Smooth muscle cell (in vitro differentiated cells): ENCODE measurements around the gene NDUFB6. TPM values are rescaled to one million over a fixed set of nuclear protein-coding genes. Genes with fewer than 3 reads are reported as not detected.

Experiments used
- DNase-seq: peaks from one replicate; lab custom pipeline; 2025; ENCODE audit not compliant: unreplicated experiment; lab: John Stamatoyannopoulos, UW
- H2AFZ ChIP-seq: fragments of 200-600 bp; sonication (generic); 2 replicates; pipeline ENCODE4 v1.6.0; 2016; ENCODE audit warnings: antibody characterized with exemption, low read depth, mild to moderate bottlenecking
- H3F3A ChIP-seq: fragments of 200-600 bp; sonication (generic); 2 replicates; pipeline ENCODE4 v1.6.0; 2017; ENCODE audit warnings: antibody characterized with exemption, low read depth
- H3K27ac ChIP-seq: fragments of 200-600 bp; sonication (generic); 2 replicates; pipeline ENCODE4 v1.5.1; 2016; ENCODE audit warnings: low read depth, mild to moderate bottlenecking
- H3K27me3 ChIP-seq: fragments of 200-600 bp; sonication (generic); 2 replicates; pipeline ENCODE4 v1.6.1; 2016; ENCODE audit warnings: low read depth, mild to moderate bottlenecking
- H3K36me3 ChIP-seq: fragments of 200-600 bp; sonication (generic); 2 replicates; pipeline ENCODE4 v1.5.1; 2016; ENCODE audit warnings: low read depth
- H3K4me1 ChIP-seq: fragments of 200-600 bp; sonication (generic); 2 replicates; pipeline ENCODE4 v1.5.1; 2016; ENCODE audit warnings: low read depth
- H3K4me2 ChIP-seq: fragments of 200-600 bp; sonication (generic); 2 replicates; pipeline ENCODE4 v1.6.0; 2016; ENCODE audit warnings: mild to moderate bottlenecking
- H3K4me3 ChIP-seq: fragments of 200-600 bp; sonication (generic); 2 replicates; pipeline ENCODE4 v1.5.1; 2016; ENCODE audit warnings: mild to moderate bottlenecking
- H3K79me2 ChIP-seq: fragments of 200-600 bp; sonication (generic); 2 replicates; pipeline ENCODE4 v1.6.0; 2016; ENCODE audit warnings: low read depth, mild to moderate bottlenecking
- H3K9ac ChIP-seq: fragments of 200-600 bp; sonication (generic); 2 replicates; pipeline ENCODE4 v1.6.0; 2016; ENCODE audit warnings: low read depth
- H3K9me3 ChIP-seq: fragments of 200-600 bp; sonication (generic); replicated peaks from 2 replicates; pipeline ENCODE4 v1.5.1; 2016; ENCODE audit warnings: low read depth
- H4K20me1 ChIP-seq: fragments of 200-600 bp; sonication (generic); 2 replicates; pipeline ENCODE4 v1.6.0; 2016; ENCODE audit warnings: low read depth
- CTCF ChIP-seq: fragments of 200-600 bp; sonication (generic); IDR thresholded peaks from 2 replicates; pipeline ENCODE4 v1.5.1; 2017; ENCODE audit warnings: borderline replicate concordance, mild to moderate bottlenecking, antibody characterized with exemption; ENCODE audit not compliant: insufficient read depth, poor library complexity, severe bottlenecking
- WGBS: methylation state at CpG from one replicate; pipeline ENCODE4 v1.1.7; 2016; ENCODE audit warnings: low lambda C conversion rate; 5-methylcytosine and 5-hydroxymethylcytosine counted together
- polyA plus RNA-seq: library from polyadenylated mRNA; unstranded; fragments of >200 nt; fragmentation: Nextera tagmentation; extraction: Ambion mirVana; gene quantifications from 2 replicates; pipeline ENCODE4 v1.2.1, GENCODE V29; 2016
- total RNA-seq: library from RNA; depleted of rRNA; stranded (reverse); fragments of >200 nt; gene quantifications from 2 replicates; pipeline ENCODE4 v1.2.3, GENCODE V29; 2014

NDUFB6 gene
- total and polyA plus RNA-seq, 2 experiments from 2014 or later, result 162 to 172 TPM

- H3K4me1 ChIP-seq, result peaks cover 9% of the 10 kb centered on the region
- H3K4me2 ChIP-seq, result no peak overlapping the region
- H3K79me2 ChIP-seq, result no peaks in the 10 kb centered on the region
- no peaks in the 10 kb centered on the region for H3K27me3 ChIP-seq
- H3K4me3 ChIP-seq, result no peak overlapping the region
- peak; percentile 93 for TF ChIP-seq CTCF
- no peaks in the 10 kb centered on the region for H3K36me3 ChIP-seq
- no peak overlapping the region for H3K27ac ChIP-seq
- no peaks in the 10 kb centered on the region for H3F3A ChIP-seq
- no peaks in the 10 kb centered on the region for H4K20me1 ChIP-seq
- no peaks in the 10 kb centered on the region for H3K9me3 ChIP-seq
- whole genome bisulfite sequencing, result 25% methylated on average over 4 of the region's 4 CpGs
- no peak overlapping the region for H2AFZ ChIP-seq
- DNase-seq, result peak; percentile 12
- no peak overlapping the region for H3K9ac ChIP-seq
Measured at GRCh38 chr9:32579706-32580331, 6.9 kb upstream of the NDUFB6 start.

- no peaks in the 10 kb centered on the region for H3F3A ChIP-seq
- H3K9me3 ChIP-seq, result no peaks in the 10 kb centered on the region
- H3K4me1 ChIP-seq, result peaks cover 9% of the 10 kb centered on the region
- H3K27me3 ChIP-seq, result no peaks in the 10 kb centered on the region
- no peaks in the 10 kb centered on the region for H3K79me2 ChIP-seq
- no peak overlapping the region for H3K9ac ChIP-seq
- H4K20me1 ChIP-seq, result no peaks in the 10 kb centered on the region
- H3K4me2 ChIP-seq, result no peak overlapping the region
- 82% methylated on average over 5 of the region's 5 CpGs for WGBS
- H3K36me3 ChIP-seq, result no peaks in the 10 kb centered on the region
- H3K27ac ChIP-seq, result no peak overlapping the region
- no peak for TF ChIP-seq CTCF
- no peak for DNase-seq
- H3K4me3 ChIP-seq, result no peak overlapping the region
- H2AFZ ChIP-seq, result no peak overlapping the region
Measured at GRCh38 chr9:32578976-32579375, 6.0 kb upstream of the NDUFB6 start.

- no peak overlapping the region for H3K27ac ChIP-seq
- H2AFZ ChIP-seq, result no peak overlapping the region
- peaks cover 2% of the 10 kb centered on the region for H3K79me2 ChIP-seq
- TF ChIP-seq CTCF, result no peak
- DNase-seq, result no peak
- H3K9ac ChIP-seq, result no peak overlapping the region
- no peaks in the 10 kb centered on the region for H3F3A ChIP-seq
- H4K20me1 ChIP-seq, result no peaks in the 10 kb centered on the region
- whole genome bisulfite sequencing, result 88% methylated on average over 3 of the region's 3 CpGs
- no peaks in the 10 kb centered on the region for H3K36me3 ChIP-seq
- no peaks in the 10 kb centered on the region for H3K27me3 ChIP-seq
- H3K4me2 ChIP-seq, result no peak overlapping the region
- no peaks in the 10 kb centered on the region for H3K9me3 ChIP-seq
- H3K4me1 ChIP-seq, result peaks cover 14% of the 10 kb centered on the region
- no peak overlapping the region for H3K4me3 ChIP-seq
Measured at GRCh38 chr9:32577316-32577715, 4.4 kb upstream of the NDUFB6 start.

- no peak for DNase-seq
- Histone ChIP-seq H3K27ac (no peak overlapping the region), H3K27me3 (no peaks in the 10 kb centered on the region), H2AFZ (no peak overlapping the region), H4K20me1 (peaks cover 6% of the 10 kb centered on the region), H3K4me1 (peaks cover 20% of the 10 kb centered on the region), H3F3A (no peaks in the 10 kb centered on the region), H3K4me3 (no peak overlapping the region), H3K79me2 (peaks cover 27% of the 10 kb centered on the region), H3K36me3 (no peaks in the 10 kb centered on the region), H3K9me3 (no peaks in the 10 kb centered on the region), H3K4me2 (no peak overlapping the region), H3K9ac (no peak overlapping the region)
- WGBS, result 91% methylated on average over 1 of the region's 1 CpG
- TF ChIP-seq CTCF, result no peak
Measured at GRCh38 chr9:32574858-32575257, 1.9 kb upstream of the NDUFB6 start.
